Progenitor cell of endocrine pancreas (in vitro differentiated cells): ENCODE measurements around the gene MAPT. TPM values are rescaled to one million over a fixed set of nuclear protein-coding genes. Genes with fewer than 3 reads are reported as not detected.

Experiments
- DNase-seq: peaks from one replicate; pipeline ENCODE4 v3.0.0; 2021; ENCODE audit warnings: low spot score; ENCODE audit not compliant: unreplicated experiment
- H3K27ac Mint-ChIP-seq: 2 replicates; pipeline ENCODE4 v1.8.0; 2021; ENCODE audit warnings: mild to moderate bottlenecking, moderate library complexity, mixed read lengths
- H3K27me3 Mint-ChIP-seq: 2 replicates; pipeline ENCODE4 v1.8.0; 2021; ENCODE audit warnings: mixed read lengths
- H3K36me3 Mint-ChIP-seq: 2 replicates; pipeline ENCODE4 v1.8.0; 2022; ENCODE audit warnings: mixed read lengths; ENCODE audit not compliant: insufficient read depth
- H3K4me1 Mint-ChIP-seq: 2 replicates; pipeline ENCODE4 v1.8.0; 2021; ENCODE audit warnings: low read depth, mixed read lengths
- H3K4me3 Mint-ChIP-seq: 2 replicates; pipeline ENCODE4 v1.8.0; 2021; ENCODE audit warnings: low read depth, mild to moderate bottlenecking, moderate library complexity, mixed read lengths
- H3K9me3 Mint-ChIP-seq: 2 replicates; pipeline ENCODE4 v1.8.0; 2021; ENCODE audit warnings: low read depth, mixed read lengths
- total RNA-seq: library from RNA; stranded (reverse); gene quantifications from 2 replicates; pipeline ENCODE4 v1.2.1, GENCODE V29; 2021
- TF ChIP-seq, protein P1 (sequence below): fragments of 200-600 bp; sonication (generic); IDR thresholded peaks from one replicate; pipeline ENCODE4 v1.5.0; 2021; ENCODE audit warnings: antibody characterized with exemption, mild to moderate bottlenecking; ENCODE audit not compliant: unreplicated experiment

The MAPT gene
- total RNA-seq, 1 donor from 2014 or later: 2.5 TPM

DNA sequence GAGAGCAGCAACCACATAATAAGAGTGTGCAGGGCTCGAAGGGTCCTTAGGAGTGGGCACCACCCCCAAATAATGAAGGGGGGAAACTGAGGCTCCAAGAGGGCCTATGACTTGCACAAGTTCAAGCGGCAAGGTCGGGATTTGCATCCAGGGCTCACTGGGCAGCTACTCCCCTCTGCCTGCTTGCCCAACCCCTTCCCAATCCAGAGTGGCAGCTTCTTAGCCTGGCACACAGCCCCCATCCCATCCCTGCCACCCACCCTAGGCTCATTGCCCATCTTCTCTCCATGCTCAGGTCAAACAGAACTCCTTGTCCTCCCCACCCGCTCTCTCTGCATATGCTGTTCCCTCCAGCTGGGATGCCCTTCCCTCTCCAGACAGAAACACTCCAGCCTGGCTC lies 47.3 kb upstream of the MAPT start:
- H3K9me3 Mint-ChIP-seq: no peaks in the 10 kb centered on the region
- no peak for DNase-seq
- TF ChIP-seq, protein P1, sequence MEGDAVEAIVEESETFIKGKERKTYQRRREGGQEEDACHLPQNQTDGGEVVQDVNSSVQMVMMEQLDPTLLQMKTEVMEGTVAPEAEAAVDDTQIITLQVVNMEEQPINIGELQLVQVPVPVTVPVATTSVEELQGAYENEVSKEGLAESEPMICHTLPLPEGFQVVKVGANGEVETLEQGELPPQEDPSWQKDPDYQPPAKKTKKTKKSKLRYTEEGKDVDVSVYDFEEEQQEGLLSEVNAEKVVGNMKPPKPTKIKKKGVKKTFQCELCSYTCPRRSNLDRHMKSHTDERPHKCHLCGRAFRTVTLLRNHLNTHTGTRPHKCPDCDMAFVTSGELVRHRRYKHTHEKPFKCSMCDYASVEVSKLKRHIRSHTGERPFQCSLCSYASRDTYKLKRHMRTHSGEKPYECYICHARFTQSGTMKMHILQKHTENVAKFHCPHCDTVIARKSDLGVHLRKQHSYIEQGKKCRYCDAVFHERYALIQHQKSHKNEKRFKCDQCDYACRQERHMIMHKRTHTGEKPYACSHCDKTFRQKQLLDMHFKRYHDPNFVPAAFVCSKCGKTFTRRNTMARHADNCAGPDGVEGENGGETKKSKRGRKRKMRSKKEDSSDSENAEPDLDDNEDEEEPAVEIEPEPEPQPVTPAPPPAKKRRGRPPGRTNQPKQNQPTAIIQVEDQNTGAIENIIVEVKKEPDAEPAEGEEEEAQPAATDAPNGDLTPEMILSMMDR: no peak
- H3K27me3 Mint-ChIP-seq: peaks cover 20% of the 10 kb centered on the region
- H3K4me3 Mint-ChIP-seq: no peak overlapping the region
- H3K36me3 Mint-ChIP-seq: no peaks in the 10 kb centered on the region
- H3K27ac Mint-ChIP-seq: no peak overlapping the region
- no peaks in the 10 kb centered on the region for H3K4me1 Mint-ChIP-seq

DNA sequence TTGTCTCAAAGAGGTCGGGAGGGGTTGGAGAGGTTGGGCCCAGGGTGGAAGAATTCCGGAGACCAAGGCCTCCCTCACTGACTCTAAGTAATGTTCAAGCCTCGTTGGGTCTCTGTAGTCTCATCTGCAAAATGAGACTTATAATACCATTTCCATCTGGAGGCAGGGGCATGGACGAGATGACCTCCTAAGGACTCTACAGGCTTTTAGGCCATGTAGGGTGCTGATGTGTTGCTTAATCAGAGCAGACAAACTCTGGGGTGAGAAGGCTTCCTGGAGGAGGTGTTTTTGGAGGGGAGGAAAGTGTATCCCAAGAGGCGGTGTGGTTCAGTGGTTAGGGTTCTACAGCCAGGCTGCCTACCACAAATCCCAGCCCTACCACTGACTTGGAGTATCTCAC lies 46.6 kb upstream of the MAPT start:
- Mint-ChIP-seq H3K4me3 (no peak overlapping the region), H3K9me3 (no peaks in the 10 kb centered on the region), H3K27me3 (peaks cover 26% of the 10 kb centered on the region), H3K4me1 (no peaks in the 10 kb centered on the region), H3K36me3 (no peaks in the 10 kb centered on the region), H3K27ac (no peak overlapping the region)
- DNase-seq: no peak
- TF ChIP-seq, protein P1: no peak

DNA sequence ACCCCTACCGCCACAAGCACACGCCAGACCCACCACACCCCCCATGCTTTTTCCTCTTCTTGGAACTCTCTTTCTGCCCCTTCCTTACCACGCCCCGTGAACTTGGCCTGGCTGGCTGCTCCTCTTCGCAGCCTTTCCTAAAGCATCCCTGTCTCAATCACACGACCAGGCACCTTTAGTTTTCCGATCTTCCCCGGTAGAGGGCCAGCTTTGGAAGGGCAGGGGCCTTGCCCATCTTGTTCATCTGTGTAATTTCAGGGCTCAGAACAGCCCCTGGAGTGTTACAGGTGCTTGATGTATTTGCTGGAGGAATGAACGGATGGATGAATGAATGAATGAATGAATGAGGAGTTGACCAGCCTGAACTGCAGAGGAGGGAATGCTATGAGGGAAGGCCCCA lies 45.9 kb upstream of the MAPT start:
- no peaks in the 10 kb centered on the region for H3K9me3 Mint-ChIP-seq
- DNase-seq: no peak
- H3K36me3 Mint-ChIP-seq: no peaks in the 10 kb centered on the region
- TF ChIP-seq, protein P1: no peak
- no peaks in the 10 kb centered on the region for H3K4me1 Mint-ChIP-seq
- no peak overlapping the region for H3K4me3 Mint-ChIP-seq
- H3K27ac Mint-ChIP-seq: no peak overlapping the region
- peaks cover 27% of the 10 kb centered on the region for H3K27me3 Mint-ChIP-seq

DNA sequence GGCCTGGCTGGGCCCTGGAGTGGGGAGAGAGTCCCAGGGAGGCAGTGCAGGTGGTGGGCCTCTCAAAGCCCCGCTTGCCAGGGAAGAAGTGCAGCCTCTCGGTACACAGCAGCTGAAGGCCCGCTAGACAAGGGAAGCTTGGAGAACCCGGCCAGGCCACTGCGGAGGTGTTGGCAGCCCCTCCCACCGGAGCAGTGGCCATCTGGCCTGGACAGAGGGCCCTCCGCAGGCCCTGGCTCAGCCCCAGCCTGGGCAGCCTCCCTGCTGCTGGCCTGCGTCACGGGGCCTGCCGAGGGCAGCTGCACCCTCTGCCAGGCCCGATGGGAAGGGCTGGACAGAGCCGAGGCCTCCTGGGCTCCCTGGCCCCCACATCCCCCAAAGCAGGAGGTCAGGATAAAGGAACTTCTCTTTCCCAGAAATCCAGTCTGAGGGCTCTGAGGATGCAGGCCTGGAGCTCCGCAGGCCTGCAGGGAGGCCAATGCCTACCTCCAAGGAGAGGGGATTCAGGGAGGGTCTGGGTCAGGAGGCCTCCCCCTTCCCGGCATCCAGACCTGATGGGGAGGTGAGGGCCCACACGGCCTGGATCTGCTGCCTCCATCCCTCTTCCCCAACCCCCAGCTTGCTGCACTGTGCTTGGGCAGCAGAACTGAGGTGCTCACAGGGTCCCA lies 45.4 kb upstream of the MAPT start:
- no peaks in the 10 kb centered on the region for H3K9me3 Mint-ChIP-seq
- no peak for DNase-seq
- TF ChIP-seq, protein P1: no peak
- peaks cover 27% of the 10 kb centered on the region for H3K27me3 Mint-ChIP-seq
- H3K4me1 Mint-ChIP-seq: no peaks in the 10 kb centered on the region
- H3K4me3 Mint-ChIP-seq: no peak overlapping the region
- no peaks in the 10 kb centered on the region for H3K36me3 Mint-ChIP-seq
- H3K27ac Mint-ChIP-seq: no peak overlapping the region

DNA sequence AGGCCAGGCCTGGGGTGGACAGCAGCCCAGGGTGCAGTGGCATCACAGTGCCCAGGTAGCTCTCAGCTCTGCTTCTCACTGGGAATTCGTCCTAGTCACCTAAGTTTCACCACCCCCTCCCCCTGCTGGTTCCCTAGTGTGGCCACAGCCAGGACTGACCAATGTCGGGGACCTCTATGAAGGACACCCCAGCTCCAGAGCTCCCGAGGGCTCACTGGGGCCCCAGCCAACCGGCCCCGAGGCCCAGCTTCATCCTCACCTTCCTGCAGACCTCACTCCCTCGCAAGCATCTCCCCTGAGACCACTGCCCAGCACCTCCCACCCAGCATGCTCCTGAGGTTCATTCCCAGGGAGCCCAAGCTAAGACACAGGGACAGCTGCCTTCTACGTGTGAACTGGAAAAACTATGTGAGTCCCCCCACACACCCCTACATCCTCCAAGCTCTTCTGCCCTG lies 44.8 kb upstream of the MAPT start:
- DNase-seq: no peak
- Mint-ChIP-seq H3K4me1 (no peaks in the 10 kb centered on the region), H3K36me3 (no peaks in the 10 kb centered on the region), H3K27me3 (peaks cover 32% of the 10 kb centered on the region), H3K9me3 (no peaks in the 10 kb centered on the region), H3K27ac (no peak overlapping the region), H3K4me3 (no peak overlapping the region)
- TF ChIP-seq, protein P1: no peak
